GM23338 (cell line): ENCODE data around the gene DNAJC6. TPM values are rescaled to one million over a fixed set of nuclear protein-coding genes. Genes with fewer than 3 reads are reported as not detected.

Experiments
- ATAC-seq: fragments of 200-7000 bp; cut with Tn5 transposase; 3 replicates; pipeline ENCODE4 v1.9.1; 2020
- DNase-seq: peaks from one replicate; pipeline ENCODE4 v3.0.0-alpha.2; 2015; ENCODE audit warnings: low spot score
- H2AFZ ChIP-seq: fragments of 200-600 bp; sonication (generic); 2 replicates; pipeline ENCODE4 v1.8.0; 2016; ENCODE audit warnings: antibody characterized with exemption, mild to moderate bottlenecking, moderate library complexity
- H3F3A ChIP-seq: fragments of 200-600 bp; sonication (generic); replicated peaks from 2 replicates; pipeline ENCODE4 v1.8.0; 2017; ENCODE audit warnings: antibody characterized with exemption, mixed run types, low read depth
- H3K27ac ChIP-seq: fragments of 200-600 bp; sonication (generic); 2 replicates; pipeline ENCODE4 v1.6.1; 2016; ENCODE audit warnings: low read depth
- H3K27me3 ChIP-seq: fragments of 200-600 bp; sonication (generic); 2 replicates; pipeline ENCODE4 v1.8.0; 2016; ENCODE audit warnings: mild to moderate bottlenecking, mixed run types, moderate library complexity; ENCODE audit not compliant: insufficient read depth
- H3K36me3 ChIP-seq: fragments of 200-600 bp; sonication (generic); 2 replicates; pipeline ENCODE4 v1.8.0; 2016; ENCODE audit warnings: mild to moderate bottlenecking; ENCODE audit not compliant: insufficient read depth
- H3K4me1 ChIP-seq: fragments of 200-600 bp; sonication (generic); 2 replicates; pipeline ENCODE4 v1.8.0; 2016; ENCODE audit warnings: mild to moderate bottlenecking, moderate library complexity; ENCODE audit not compliant: insufficient read depth
- H3K4me2 ChIP-seq: fragments of 200-600 bp; sonication (generic); 2 replicates; pipeline ENCODE4 v1.7.1; 2017; ENCODE audit warnings: mixed run types
- H3K4me3 ChIP-seq: fragments of 200-600 bp; sonication (generic); 2 replicates; pipeline ENCODE4 v1.6.1; 2016; ENCODE audit warnings: mixed run types
- H3K79me2 ChIP-seq: fragments of 200-600 bp; sonication (generic); replicated peaks from 2 replicates; pipeline ENCODE4 v1.8.0; 2017; ENCODE audit warnings: mild to moderate bottlenecking; ENCODE audit not compliant: insufficient read depth
- H3K9me2 ChIP-seq: fragments of 200-600 bp; sonication (generic); 2 replicates; pipeline ENCODE4 v1.8.0; 2017; ENCODE audit not compliant: insufficient read depth
- H4K20me1 ChIP-seq: fragments of 200-600 bp; sonication (generic); replicated peaks from 2 replicates; pipeline ENCODE4 v1.8.0; 2017; ENCODE audit warnings: mild to moderate bottlenecking; ENCODE audit not compliant: insufficient read depth
- H3K27ac Mint-ChIP-seq: 2 replicates; pipeline ENCODE4 v1.8.0; 2020; ENCODE audit warnings: inconsistent platforms, mild to moderate bottlenecking, moderate library complexity, mixed read lengths
- H3K27me3 Mint-ChIP-seq: 3 replicates; pipeline ENCODE4 v1.8.0; 2022; ENCODE audit warnings: low read depth, mild to moderate bottlenecking, moderate library complexity, mixed read lengths, inconsistent platforms; ENCODE audit not compliant: insufficient read depth, poor library complexity
- H3K36me3 Mint-ChIP-seq: 3 replicates; pipeline ENCODE4 v1.8.0; 2021; ENCODE audit warnings: low read depth, mild to moderate bottlenecking, inconsistent platforms, moderate library complexity, mixed read lengths
- H3K4me1 Mint-ChIP-seq: 3 replicates; pipeline ENCODE4 v1.8.0; 2020; ENCODE audit warnings: mild to moderate bottlenecking, inconsistent platforms, mixed read lengths
- H3K4me3 Mint-ChIP-seq: 3 replicates; pipeline ENCODE4 v1.8.0; 2021; ENCODE audit warnings: moderate library complexity, mild to moderate bottlenecking, inconsistent platforms, mixed read lengths
- H3K9me3 Mint-ChIP-seq: 3 replicates; pipeline ENCODE4 v1.8.0; 2020; ENCODE audit warnings: moderate library complexity, mild to moderate bottlenecking, inconsistent platforms, mixed read lengths
- CREB1 ChIP-seq: fragments of 250-450 bp; sonication (Bioruptor Pico); IDR thresholded peaks from 2 replicates; pipeline ENCODE4 v1.5.0; 2020; ENCODE audit warnings: low read depth, mild to moderate bottlenecking, moderate library complexity
- CTCF ChIP-seq, 2 experiments: fragments of 200-600 bp in 1 of 2; sonication (generic) in 1 of 2; conservative IDR thresholded peaks; 2 replicates each; pipeline versions ENCODE4 v1.5.1 to v1.6.1; 2016 to 2017; ENCODE audit warnings: antibody characterized with exemption in 2 of 2, low read depth in 2 of 2, mild to moderate bottlenecking in 2 of 2, moderate library complexity in 1 of 2
- EZH2 ChIP-seq: fragments of 200-600 bp; sonication (generic); IDR thresholded peaks from one replicate; pipeline ENCODE4 v1.8.0; 2017; ENCODE audit warnings: antibody characterized with exemption, mild to moderate bottlenecking, low read depth; ENCODE audit not compliant: unreplicated experiment
- EZH2phosphoT487 ChIP-seq: fragments of 200-600 bp; sonication (generic); IDR thresholded peaks from one replicate; pipeline ENCODE4 v1.8.1; 2018; ENCODE audit warnings: antibody characterized with exemption; ENCODE audit not compliant: unreplicated experiment
- NANOG ChIP-seq: IDR thresholded peaks from 2 replicates; pipeline ENCODE4 v1.6.1; 2016; ENCODE audit warnings: antibody characterized with exemption, borderline replicate concordance
- POLR2AphosphoS5 ChIP-seq: IDR thresholded peaks from 2 replicates; pipeline ENCODE4 v1.6.1; 2016; ENCODE audit warnings: antibody characterized with exemption, low read depth
- STAT1 ChIP-seq: IDR thresholded peaks from one replicate; pipeline ENCODE4 v1.6.1; 2016; ENCODE audit warnings: antibody characterized with exemption; ENCODE audit not compliant: unreplicated experiment
- ZNF114 ChIP-seq: fragments of 250-450 bp; sonication (Bioruptor Pico); IDR thresholded peaks from 2 replicates; pipeline ENCODE4 v1.5.0; 2020; ENCODE audit warnings: mild to moderate bottlenecking, moderate library complexity
- polyA plus RNA-seq: library from polyadenylated mRNA; unstranded; fragments of >200 nt; fragmentation: Nextera tagmentation; extraction: Ambion mirVana; gene quantifications from 2 replicates; pipeline ENCODE4 v1.2.1, GENCODE V29; 2016
- total RNA-seq: library from RNA; depleted of rRNA; stranded (reverse); fragments of >200 nt; shearing (Covaris generic); gene quantifications from 2 replicates; pipeline ENCODE4 v1.2.3, GENCODE V29; 2014
- TF ChIP-seq, protein P1 (sequence below): fragments of 250-450 bp; sonication (Bioruptor Pico); IDR thresholded peaks from 2 replicates; pipeline ENCODE4 v1.5.0; 2020; ENCODE audit warnings: mild to moderate bottlenecking, moderate library complexity
- TF ChIP-seq, protein P2 (sequence below): IDR thresholded peaks from one replicate; pipeline ENCODE4 v1.6.1; 2018; ENCODE audit warnings: antibody characterized with exemption; ENCODE audit not compliant: unreplicated experiment
- TF ChIP-seq, protein P3 (sequence below): IDR thresholded peaks from 2 replicates; pipeline ENCODE4 v1.6.1; 2016; ENCODE audit warnings: antibody characterized with exemption

Gene DNAJC6
- total and polyA plus RNA-seq, 2 experiments from 2014 or later: 2.4 to 7.4 TPM

DNA sequence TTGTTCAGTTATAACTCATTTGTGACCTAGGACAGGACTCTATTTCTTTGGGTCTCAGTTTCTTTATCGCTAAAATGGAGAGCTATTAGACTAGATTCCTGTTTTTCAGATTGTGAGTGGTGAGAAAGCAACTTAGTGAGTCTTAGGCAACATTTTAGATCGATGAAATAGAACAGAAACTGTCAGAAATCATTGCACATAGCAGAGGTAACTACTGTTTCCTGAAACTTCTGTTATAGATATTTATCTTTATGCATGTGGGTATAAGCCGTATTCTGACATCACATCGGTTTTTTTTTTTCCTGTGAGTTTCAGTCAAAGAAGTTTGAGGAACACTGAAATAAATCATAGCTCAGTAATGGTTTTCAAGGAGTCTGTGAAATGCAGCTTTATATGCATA lies 42.1 kb upstream of the DNAJC6 start:
- Histone ChIP-seq H3K4me1 (peaks cover 20% of the 10 kb centered on the region), H4K20me1 (no peaks in the 10 kb centered on the region), H3K27me3 (peaks cover 24% of the 10 kb centered on the region), H3K79me2 (no peaks in the 10 kb centered on the region), H3K36me3 (no peaks in the 10 kb centered on the region), H3K27ac (no peak overlapping the region), H3K4me3 (no peak overlapping the region), H3K4me2 (no peak overlapping the region), H3K9me2 (no peaks in the 10 kb centered on the region), H3F3A (no peaks in the 10 kb centered on the region), H2AFZ (no peak overlapping the region)
- DNase-seq: no peak
- peaks cover 6% of the 10 kb centered on the region for H3K27me3 Mint-ChIP-seq
- ATAC-seq: no peak
- no peak overlapping the region for H3K4me3 Mint-ChIP-seq
- no peaks in the 10 kb centered on the region for H3K36me3 Mint-ChIP-seq
- peaks cover 29% of the 10 kb centered on the region for H3K4me1 Mint-ChIP-seq
- no peak overlapping the region for H3K27ac Mint-ChIP-seq
- TF ChIP-seq, protein P1, sequence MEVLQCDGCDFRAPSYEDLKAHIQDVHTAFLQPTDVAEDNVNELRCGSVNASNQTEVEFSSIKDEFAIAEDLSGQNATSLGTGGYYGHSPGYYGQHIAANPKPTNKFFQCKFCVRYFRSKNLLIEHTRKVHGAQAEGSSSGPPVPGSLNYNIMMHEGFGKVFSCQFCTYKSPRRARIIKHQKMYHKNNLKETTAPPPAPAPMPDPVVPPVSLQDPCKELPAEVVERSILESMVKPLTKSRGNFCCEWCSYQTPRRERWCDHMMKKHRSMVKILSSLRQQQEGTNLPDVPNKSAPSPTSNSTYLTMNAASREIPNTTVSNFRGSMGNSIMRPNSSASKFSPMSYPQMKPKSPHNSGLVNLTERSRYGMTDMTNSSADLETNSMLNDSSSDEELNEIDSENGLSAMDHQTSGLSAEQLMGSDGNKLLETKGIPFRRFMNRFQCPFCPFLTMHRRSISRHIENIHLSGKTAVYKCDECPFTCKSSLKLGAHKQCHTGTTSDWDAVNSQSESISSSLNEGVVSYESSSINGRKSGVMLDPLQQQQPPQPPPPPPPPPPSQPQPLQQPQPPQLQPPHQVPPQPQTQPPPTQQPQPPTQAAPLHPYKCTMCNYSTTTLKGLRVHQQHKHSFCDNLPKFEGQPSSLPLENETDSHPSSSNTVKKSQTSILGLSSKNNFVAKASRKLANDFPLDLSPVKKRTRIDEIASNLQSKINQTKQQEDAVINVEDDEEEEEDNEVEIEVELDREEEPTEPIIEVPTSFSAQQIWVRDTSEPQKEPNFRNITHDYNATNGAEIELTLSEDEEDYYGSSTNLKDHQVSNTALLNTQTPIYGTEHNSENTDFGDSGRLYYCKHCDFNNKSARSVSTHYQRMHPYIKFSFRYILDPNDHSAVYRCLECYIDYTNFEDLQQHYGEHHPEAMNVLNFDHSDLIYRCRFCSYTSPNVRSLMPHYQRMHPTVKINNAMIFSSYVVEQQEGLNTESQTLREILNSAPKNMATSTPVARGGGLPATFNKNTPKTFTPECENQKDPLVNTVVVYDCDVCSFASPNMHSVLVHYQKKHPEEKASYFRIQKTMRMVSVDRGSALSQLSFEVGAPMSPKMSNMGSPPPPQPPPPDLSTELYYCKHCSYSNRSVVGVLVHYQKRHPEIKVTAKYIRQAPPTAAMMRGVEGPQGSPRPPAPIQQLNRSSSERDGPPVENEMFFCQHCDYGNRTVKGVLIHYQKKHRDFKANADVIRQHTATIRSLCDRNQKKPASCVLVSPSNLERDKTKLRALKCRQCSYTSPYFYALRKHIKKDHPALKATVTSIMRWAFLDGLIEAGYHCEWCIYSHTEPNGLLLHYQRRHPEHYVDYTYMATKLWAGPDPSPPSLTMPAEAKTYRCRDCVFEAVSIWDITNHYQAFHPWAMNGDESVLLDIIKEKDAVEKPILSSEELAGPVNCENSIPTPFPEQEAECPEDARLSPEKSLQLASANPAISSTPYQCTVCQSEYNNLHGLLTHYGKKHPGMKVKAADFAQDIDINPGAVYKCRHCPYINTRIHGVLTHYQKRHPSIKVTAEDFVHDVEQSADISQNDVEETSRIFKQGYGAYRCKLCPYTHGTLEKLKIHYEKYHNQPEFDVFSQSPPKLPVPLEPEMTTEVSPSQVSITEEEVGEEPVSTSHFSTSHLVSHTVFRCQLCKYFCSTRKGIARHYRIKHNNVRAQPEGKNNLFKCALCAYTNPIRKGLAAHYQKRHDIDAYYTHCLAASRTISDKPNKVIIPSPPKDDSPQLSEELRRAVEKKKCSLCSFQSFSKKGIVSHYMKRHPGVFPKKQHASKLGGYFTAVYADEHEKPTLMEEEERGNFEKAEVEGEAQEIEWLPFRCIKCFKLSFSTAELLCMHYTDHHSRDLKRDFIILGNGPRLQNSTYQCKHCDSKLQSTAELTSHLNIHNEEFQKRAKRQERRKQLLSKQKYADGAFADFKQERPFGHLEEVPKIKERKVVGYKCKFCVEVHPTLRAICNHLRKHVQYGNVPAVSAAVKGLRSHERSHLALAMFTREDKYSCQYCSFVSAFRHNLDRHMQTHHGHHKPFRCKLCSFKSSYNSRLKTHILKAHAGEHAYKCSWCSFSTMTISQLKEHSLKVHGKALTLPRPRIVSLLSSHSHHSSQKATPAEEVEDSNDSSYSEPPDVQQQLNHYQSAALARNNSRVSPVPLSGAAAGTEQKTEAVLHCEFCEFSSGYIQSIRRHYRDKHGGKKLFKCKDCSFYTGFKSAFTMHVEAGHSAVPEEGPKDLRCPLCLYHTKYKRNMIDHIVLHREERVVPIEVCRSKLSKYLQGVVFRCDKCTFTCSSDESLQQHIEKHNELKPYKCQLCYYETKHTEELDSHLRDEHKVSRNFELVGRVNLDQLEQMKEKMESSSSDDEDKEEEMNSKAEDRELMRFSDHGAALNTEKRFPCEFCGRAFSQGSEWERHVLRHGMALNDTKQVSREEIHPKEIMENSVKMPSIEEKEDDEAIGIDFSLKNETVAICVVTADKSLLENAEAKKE (CRISPR knock-in tag): no peak
- TF ChIP-seq POLR2AphosphoS5 (no peak), CREB1 (CRISPR knock-in tag) (no peak), STAT1 (no peak), CTCF (conservative IDR thresholded peaks at IDR 0.05; ENCODE audit: low read depth in 2 of 2) (no peak), EZH2 (no peak), NANOG (no peak), EZH2phosphoT487 (no peak), ZNF114 (CRISPR knock-in tag) (no peak)
- TF ChIP-seq, protein P2, sequence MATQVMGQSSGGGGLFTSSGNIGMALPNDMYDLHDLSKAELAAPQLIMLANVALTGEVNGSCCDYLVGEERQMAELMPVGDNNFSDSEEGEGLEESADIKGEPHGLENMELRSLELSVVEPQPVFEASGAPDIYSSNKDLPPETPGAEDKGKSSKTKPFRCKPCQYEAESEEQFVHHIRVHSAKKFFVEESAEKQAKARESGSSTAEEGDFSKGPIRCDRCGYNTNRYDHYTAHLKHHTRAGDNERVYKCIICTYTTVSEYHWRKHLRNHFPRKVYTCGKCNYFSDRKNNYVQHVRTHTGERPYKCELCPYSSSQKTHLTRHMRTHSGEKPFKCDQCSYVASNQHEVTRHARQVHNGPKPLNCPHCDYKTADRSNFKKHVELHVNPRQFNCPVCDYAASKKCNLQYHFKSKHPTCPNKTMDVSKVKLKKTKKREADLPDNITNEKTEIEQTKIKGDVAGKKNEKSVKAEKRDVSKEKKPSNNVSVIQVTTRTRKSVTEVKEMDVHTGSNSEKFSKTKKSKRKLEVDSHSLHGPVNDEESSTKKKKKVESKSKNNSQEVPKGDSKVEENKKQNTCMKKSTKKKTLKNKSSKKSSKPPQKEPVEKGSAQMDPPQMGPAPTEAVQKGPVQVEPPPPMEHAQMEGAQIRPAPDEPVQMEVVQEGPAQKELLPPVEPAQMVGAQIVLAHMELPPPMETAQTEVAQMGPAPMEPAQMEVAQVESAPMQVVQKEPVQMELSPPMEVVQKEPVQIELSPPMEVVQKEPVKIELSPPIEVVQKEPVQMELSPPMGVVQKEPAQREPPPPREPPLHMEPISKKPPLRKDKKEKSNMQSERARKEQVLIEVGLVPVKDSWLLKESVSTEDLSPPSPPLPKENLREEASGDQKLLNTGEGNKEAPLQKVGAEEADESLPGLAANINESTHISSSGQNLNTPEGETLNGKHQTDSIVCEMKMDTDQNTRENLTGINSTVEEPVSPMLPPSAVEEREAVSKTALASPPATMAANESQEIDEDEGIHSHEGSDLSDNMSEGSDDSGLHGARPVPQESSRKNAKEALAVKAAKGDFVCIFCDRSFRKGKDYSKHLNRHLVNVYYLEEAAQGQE: no peak
- TF ChIP-seq, protein P3, sequence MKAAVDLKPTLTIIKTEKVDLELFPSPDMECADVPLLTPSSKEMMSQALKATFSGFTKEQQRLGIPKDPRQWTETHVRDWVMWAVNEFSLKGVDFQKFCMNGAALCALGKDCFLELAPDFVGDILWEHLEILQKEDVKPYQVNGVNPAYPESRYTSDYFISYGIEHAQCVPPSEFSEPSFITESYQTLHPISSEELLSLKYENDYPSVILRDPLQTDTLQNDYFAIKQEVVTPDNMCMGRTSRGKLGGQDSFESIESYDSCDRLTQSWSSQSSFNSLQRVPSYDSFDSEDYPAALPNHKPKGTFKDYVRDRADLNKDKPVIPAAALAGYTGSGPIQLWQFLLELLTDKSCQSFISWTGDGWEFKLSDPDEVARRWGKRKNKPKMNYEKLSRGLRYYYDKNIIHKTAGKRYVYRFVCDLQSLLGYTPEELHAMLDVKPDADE: no peak
- no peaks in the 10 kb centered on the region for H3K9me3 Mint-ChIP-seq
